22Rv1 (cell line): ENCODE results near the gene STXBP6.

Experiments
- H3K27ac ChIP-seq: fragments of 450-650 bp; 2 replicates; pipeline ENCODE4 v1.5.1; 2017
- CTCF ChIP-seq: fragments of 450-650 bp; IDR thresholded peaks from 2 replicates; pipeline ENCODE4 v1.5.1; 2017; ENCODE audit warnings: mild to moderate bottlenecking
- ZFX ChIP-seq: fragments of 450-650 bp; IDR thresholded peaks from 2 replicates; pipeline ENCODE4 v1.6.1; 2017; ENCODE audit warnings: antibody characterized with exemption, borderline replicate concordance

The STXBP6 gene

GRCh38 chr14:25090256-25090655 is 40.3 kb upstream of the STXBP6 start:
- no peak for TF ChIP-seq ZFX
- no peak for TF ChIP-seq CTCF
- no peak overlapping the region for H3K27ac ChIP-seq

- H3K27ac ChIP-seq: no peak overlapping the region
- no peak for TF ChIP-seq CTCF
- no peak for TF ChIP-seq ZFX
These were observed 39.5 kb upstream of the STXBP6 start for GRCh38 chr14:25089496-25089895.

- H3K27ac ChIP-seq: no peak overlapping the region
- TF ChIP-seq CTCF (no peak), ZFX (no peak)
These were observed 37.0 kb upstream of the STXBP6 start for GRCh38 chr14:25086821-25087396.

- TF ChIP-seq ZFX: no peak
- TF ChIP-seq CTCF: no peak
- H3K27ac ChIP-seq: no peak overlapping the region
These were observed 36.1 kb upstream of the STXBP6 start for GRCh38 chr14:25086081-25086480.

DNA sequence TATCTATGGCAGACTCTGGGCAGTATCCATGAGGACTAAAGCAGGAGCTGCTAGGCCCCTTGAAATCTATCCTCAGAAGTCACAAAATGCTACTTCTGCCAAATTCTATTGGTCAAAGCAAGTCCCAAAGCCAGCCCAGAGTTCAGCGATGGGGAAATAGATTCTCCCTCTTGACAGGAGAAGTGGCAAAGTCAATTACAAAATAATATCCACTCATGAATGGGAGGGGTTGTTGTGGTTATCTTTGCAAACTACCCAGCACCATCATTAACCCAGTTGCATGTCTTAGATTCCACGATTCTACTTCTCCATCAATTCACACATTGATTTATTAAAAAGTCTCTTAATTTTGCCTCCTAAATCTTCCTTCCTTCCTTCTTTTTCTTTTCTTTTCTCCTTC is 30.7 kb upstream of the STXBP6 start:
- TF ChIP-seq ZFX (no peak), CTCF (no peak)
- no peak overlapping the region for H3K27ac ChIP-seq

GRCh38 chr14:25079311-25079710 is 29.4 kb upstream of the STXBP6 start:
- TF ChIP-seq CTCF (no peak), ZFX (no peak)

DNA sequence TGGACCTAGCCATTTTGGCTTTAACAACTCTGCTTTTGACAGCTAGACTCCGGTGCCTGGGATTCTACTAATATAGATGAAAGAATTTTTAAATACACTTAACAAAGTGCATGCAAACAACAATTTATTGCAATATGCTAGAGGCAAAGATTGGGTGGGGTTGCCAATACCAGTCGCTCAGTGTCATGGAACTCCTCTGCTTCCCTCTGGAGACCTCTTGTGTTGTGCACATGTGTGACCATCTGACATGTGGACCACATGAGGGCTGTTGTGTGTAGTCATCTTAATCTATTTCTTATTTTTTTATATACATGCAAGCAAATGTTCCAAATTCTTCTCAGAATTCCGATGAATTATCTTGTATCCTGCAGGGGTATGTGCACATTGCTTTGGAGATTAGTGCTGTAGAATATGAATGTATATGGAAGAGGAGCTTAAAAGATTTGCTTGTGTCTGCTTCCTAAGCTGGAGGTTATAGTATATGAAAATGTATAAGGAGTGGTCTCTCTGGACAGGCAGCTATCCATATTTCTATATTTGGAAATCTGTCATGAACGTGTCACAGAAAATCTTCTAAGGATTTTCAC is 24.2 kb upstream of the STXBP6 start:
- no peak overlapping the region for H3K27ac ChIP-seq
- TF ChIP-seq ZFX (no peak), CTCF (no peak)

More at GRCh38 chr14:25079311-25079710, 29.4 kb upstream of the STXBP6 start:
- H3K27ac ChIP-seq: no peak overlapping the region
